ENCODE data around the gene TMBIM1.

The TMBIM1 gene

DNA sequence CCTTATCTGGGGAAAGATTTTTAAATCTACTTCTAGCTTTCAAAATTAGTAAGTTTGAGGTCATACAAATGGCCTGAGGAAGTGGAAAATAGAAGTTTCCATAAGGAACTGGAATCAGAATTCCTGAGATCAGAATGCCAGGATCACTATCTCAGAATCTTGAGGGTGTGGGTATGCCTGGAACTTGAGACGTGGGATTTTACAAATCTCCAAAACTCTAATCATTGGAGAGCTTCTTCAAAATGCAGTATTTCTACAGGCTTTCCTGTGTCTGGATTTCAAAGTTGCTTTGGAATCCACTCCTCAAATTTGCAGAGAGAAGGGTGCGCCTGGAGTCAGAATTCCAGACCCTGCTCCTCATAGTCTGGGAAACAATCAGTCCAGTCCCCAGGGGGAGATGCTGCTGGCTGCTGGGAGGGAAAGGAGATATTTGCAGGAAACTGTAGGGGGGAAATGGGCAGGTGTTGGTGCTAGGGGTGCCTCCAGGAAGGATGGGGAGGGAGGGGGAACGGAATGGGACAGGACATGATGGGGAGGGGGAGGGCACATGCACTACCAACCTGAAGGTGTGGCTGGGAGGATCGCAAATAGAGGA, 33.4 kb upstream of the TMBIM1 start:
- TF ChIP-seq ZFX (IDR thresholded peaks at IDR 0.05; ENCODE audit: borderline replicate concordance) (no peak), CTCF (IDR thresholded peaks at IDR 0.05) (no peak)

DNA sequence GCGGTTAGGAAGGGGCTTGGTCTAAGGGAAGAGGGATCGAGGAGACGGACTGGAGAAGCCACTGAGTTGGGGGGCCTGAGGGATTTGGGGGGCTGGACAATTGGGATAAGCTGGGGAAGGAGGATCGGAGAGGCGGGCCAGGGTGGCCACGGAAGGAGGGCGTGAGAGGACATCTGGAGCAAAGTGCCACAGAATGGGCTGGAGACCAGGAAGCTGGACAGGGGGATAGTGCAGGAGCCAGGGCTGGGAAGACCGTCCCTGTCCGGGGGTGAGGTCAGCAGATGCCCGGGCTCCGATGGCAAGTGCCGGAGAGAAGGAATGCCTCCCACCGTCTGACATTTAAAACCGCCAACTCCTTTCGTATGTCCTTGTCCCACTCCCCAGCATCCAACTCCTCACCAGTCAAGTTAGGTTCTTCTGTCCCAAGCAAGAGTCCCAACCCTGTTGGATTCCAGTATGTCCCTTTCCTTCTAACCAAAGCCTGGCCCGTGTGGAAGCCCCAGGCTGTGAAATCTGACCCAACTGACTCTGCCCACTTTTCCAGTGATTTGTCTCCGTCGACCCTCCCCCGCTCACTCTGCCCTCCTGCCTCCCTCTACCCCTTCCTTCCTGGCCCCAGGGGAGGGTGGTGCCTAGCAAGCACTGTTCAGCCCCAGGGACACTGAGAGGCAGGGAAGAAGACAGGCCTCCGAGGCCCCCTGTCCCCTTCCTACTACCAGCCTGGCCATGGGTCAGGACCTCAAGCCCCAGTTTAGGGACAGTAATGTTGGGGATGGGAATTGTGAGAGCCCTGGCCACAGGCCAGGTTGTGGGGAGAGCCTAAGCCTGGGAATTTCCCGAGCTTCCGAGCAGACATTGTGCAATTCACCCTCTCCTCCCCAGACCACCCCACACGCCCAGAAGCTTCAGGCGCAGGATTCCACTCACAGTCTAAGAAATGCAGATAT, 31.5 kb upstream of the TMBIM1 start:
- peak overlapping the region; percentile 91 for H3K27ac ChIP-seq
- no peak for TF ChIP-seq ZFX (IDR thresholded peaks at IDR 0.05; ENCODE audit: borderline replicate concordance)
- TF ChIP-seq CTCF (IDR thresholded peaks at IDR 0.05) = no peak

More for the DNA sequence above, 33.4 kb upstream of the TMBIM1 start:
- H3K27ac ChIP-seq = no peak overlapping the region

- TF ChIP-seq ZFX (IDR thresholded peaks at IDR 0.05; ENCODE audit: borderline replicate concordance) (no peak), CTCF (IDR thresholded peaks at IDR 0.05) (no peak)
- H3K27ac ChIP-seq = peak overlapping the region; percentile 91
These were observed 30.6 kb upstream of the TMBIM1 start for GRCh38 chr2:218322768-218323525.

GRCh38 chr2:218320704-218321336, 28.5 kb upstream of the TMBIM1 start:
- TF ChIP-seq CTCF (IDR thresholded peaks at IDR 0.05) (no peak), ZFX (IDR thresholded peaks at IDR 0.05; ENCODE audit: borderline replicate concordance) (no peak)
- 0 out of 2 replicates have a peak overlapping the region, but pooled peaks have one; percentile 26 for H3K27ac ChIP-seq

- H3K27ac ChIP-seq = no peak overlapping the region
- TF ChIP-seq CTCF (IDR thresholded peaks at IDR 0.05) (no peak), ZFX (IDR thresholded peaks at IDR 0.05; ENCODE audit: borderline replicate concordance) (no peak)
These were observed 27.6 kb upstream of the TMBIM1 start for GRCh38 chr2:218319813-218320365.

- TF ChIP-seq ZFX (IDR thresholded peaks at IDR 0.05; ENCODE audit: borderline replicate concordance) = no peak
- TF ChIP-seq CTCF (IDR thresholded peaks at IDR 0.05) = no peak
- no peak overlapping the region for H3K27ac ChIP-seq
These were observed 25.9 kb upstream of the TMBIM1 start for GRCh38 chr2:218318241-218318640.

All from 22Rv1 (cell line).